Adrenal gland (tissue), 12 donors: ENCODE data around the gene CEACAM3. TPM values are rescaled to one million over a fixed set of nuclear protein-coding genes. Genes with fewer than 3 reads are reported as not detected.

Experiments
- DNase-seq, 7 donors: peaks; one replicate each; pipeline ENCODE4 v3.0.0-alpha.2; 2019 to 2020
- H3K27ac ChIP-seq, 5 donors: fragments of 200-600 bp; sonication (generic) in 4 of 5; 1 replicate in 3 of 5; 2 replicates in 2 of 5; pipeline versions ENCODE4 v1.5.1 to v1.8.0; 2016 to 2020; ENCODE audit warnings: mild to moderate bottlenecking in 1 of 5
- H3K27me3 ChIP-seq: fragments of 200-600 bp; 2 replicates; pipeline ENCODE4 v1.8.0; 2021
- H3K36me3 ChIP-seq, 2 donors: fragments of 200-600 bp; replicated peaks in 1 of 2; 1 replicate in 1 of 2; 2 replicates in 1 of 2; pipeline versions ENCODE4 v1.5.1 to v1.8.0; 2018 to 2022
- H3K4me1 ChIP-seq, 2 donors: fragments of 200-600 bp; replicated peaks in 1 of 2; 1 replicate in 1 of 2; 2 replicates in 1 of 2; pipeline versions ENCODE4 v1.5.1 to v1.8.0; 2018 to 2021
- H3K4me3 ChIP-seq, 4 donors: fragments of 200-600 bp; sonication (generic) in 3 of 4; one replicate each; pipeline ENCODE4 v1.5.1; 2016 to 2018
- H3K9me3 ChIP-seq, 3 donors: fragments of 200-600 bp; sonication (generic) in 1 of 3; replicated peaks in 1 of 3; 1 replicate in 2 of 3; 2 replicates in 1 of 3; pipeline versions ENCODE4 v1.5.1 to v1.8.0; 2016 to 2021
- POLR2A ChIP-seq, 2 donors: fragments of 450-650 bp; IDR thresholded peaks; one replicate each; pipeline ENCODE4 v1.6.1; 2017; ENCODE audit warnings: antibody characterized with exemption in 2 of 2, mild to moderate bottlenecking in 2 of 2, moderate library complexity in 1 of 2
- WGBS, 4 donors: extraction: QIAGEN DNeasy Blood & Tissue Kit in 2 of 4; methylation state at CpG; one replicate each; pipeline versions ENCODE4 v1.1.5 to v1.1.7; 2013 to 2017; 5-methylcytosine and 5-hydroxymethylcytosine counted together
- intact Hi-C, 2 donors: fragments of 100-400 bp; cut with DNase I; formaldehyde crosslinking; loops; one replicate each; pipeline versions ENCODE4 v1.14.1 to v1.15.0; 2022 to 2023
- polyA plus RNA-seq, 3 donors: library from polyadenylated mRNA; stranded (reverse); fragments of 200-250 nt in 2 of 3; fragments of 350-450 nt in 1 of 3; fragmentation: Illumina TruSeq in 1 of 3; extraction: RNeasy Lipid Tissue Mini Kit (QIAGEN cat#74804) in 1 of 3; gene quantifications; one replicate each; pipeline ENCODE4 v1.2.3, GENCODE V29; 2013 to 2014
- total RNA-seq, 9 donors: library from RNA; depleted of rRNA in 4 of 9; stranded (reverse); fragments of >200 nt in 4 of 9; fragments of 120-200 nt in 1 of 9; fragmentation: NEBNext Ultra II Directional in 1 of 9; extraction: Animal tissue kit (Norgen Biotek cat#: 25700) in 1 of 9; gene quantifications; one replicate each; pipeline versions ENCODE4 v1.1.0 to v1.2.4, GENCODE V29; 2013 to 2023
- TF ChIP-seq, protein P1 (sequence below), 6 experiments: fragments of 450-650 bp in 4 of 6; fragments of 200-600 bp in 2 of 6; sonication (generic) in 1 of 6; IDR thresholded peaks; 1 replicate in 5 of 6; 2 replicates in 1 of 6; pipeline versions ENCODE4 v1.5.1 to v1.8.0; 2016 to 2021; ENCODE audit warnings: antibody characterized with exemption in 6 of 6, mild to moderate bottlenecking in 2 of 6, moderate library complexity in 1 of 6
- donor health status: healthy with polysubstance abuse.
- donor health status: Bipolar disorder and iron deficiency.
- donor health status: DM: yes; HTN: yes; CAD: no.
- donor health status: DM: no; HTN: no; CAD: no.
- donor health status: DM: no; HTN: no; CAD: no.
- donor health status: DM: yes; HTN: yes; CAD: no.

The CEACAM3 gene
- total and polyA plus RNA-seq, 12 donors = 0.11 to 0.99 (median 0.32) TPM; not detected in 7

DNA sequence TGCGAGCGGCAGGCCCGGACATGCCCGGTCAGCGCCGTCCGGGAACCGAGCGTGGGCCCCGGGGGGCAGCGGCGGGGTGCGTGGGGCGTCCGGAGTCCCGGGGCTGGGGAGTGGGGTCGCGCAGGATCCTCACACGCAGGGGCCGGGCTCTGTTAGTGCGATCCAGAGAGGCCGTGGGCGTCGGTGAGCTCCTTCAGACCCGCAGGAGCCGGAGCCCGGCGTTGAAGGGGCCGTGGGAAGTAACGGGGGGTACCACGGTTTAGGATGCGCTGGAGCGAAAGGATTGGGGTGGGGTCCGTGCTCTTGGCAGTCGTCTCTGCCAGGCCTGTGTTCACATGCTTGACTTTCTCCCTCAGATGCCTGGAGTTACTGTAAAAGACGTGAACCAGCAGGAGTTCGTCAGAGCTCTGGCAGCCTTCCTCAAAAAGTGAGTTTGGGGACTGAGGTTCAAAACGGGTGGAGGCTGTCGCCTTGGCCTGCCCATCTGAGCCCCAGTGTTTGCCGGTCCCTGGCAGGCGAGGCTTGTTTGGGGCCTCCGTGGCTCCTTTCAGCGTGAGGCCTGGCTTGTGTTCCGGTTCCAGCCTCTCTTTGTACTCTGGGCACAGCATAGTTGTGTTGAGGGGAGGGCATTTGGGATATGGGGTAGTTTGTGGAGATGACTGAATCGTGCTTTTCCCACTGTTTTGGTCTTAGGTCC, 64.2 kb downstream of the CEACAM3 start:
- peak in 5 of 7 donors; percentile 42 to 65 (median 50) for DNase-seq
- Histone ChIP-seq H3K36me3 (peaks cover 0 to 46% of the 10 kb centered on the region in 2 donors), H3K27me3 (no peaks in the 10 kb centered on the region), H3K4me1 (peaks cover 9 to 36% of the 10 kb centered on the region in 2 donors), H3K4me3 (peak overlapping the region; percentile 68 to 94 (median 92)), H3K9me3 (no peaks in the 10 kb centered on the region), H3K27ac (peak overlapping the region; percentile 84 to 98 (median 96))
- 0 to 3% (median 1%) methylated on average over 5 to 45 of the region's 45 CpGs for WGBS, 4 donors
- intact Hi-C loops = no loop called here
- peak in 1 of 2 donors; percentile 7 for TF ChIP-seq POLR2A (IDR thresholded peaks at IDR 0.05)
- TF ChIP-seq, protein P1, sequence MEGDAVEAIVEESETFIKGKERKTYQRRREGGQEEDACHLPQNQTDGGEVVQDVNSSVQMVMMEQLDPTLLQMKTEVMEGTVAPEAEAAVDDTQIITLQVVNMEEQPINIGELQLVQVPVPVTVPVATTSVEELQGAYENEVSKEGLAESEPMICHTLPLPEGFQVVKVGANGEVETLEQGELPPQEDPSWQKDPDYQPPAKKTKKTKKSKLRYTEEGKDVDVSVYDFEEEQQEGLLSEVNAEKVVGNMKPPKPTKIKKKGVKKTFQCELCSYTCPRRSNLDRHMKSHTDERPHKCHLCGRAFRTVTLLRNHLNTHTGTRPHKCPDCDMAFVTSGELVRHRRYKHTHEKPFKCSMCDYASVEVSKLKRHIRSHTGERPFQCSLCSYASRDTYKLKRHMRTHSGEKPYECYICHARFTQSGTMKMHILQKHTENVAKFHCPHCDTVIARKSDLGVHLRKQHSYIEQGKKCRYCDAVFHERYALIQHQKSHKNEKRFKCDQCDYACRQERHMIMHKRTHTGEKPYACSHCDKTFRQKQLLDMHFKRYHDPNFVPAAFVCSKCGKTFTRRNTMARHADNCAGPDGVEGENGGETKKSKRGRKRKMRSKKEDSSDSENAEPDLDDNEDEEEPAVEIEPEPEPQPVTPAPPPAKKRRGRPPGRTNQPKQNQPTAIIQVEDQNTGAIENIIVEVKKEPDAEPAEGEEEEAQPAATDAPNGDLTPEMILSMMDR (IDR thresholded peaks at IDR 0.05) = no peak

Other genes with a start within 250 kb of the CEACAM3 start
- 1 to 10 TPM in 7 of 9 donors, under 1 TPM in 1, not detected in 1; 0.50 to 4.7 (median 2.3) TPM for gene CEACAM21, start 220.4 kb upstream of the CEACAM3 start, total RNA-seq
- gene CEACAM21, start 220.4 kb upstream of the CEACAM3 start, polyA plus RNA-seq = 1 to 10 TPM; 1.2 to 1.7 (median 1.5) TPM
- gene CEACAM4, start 169.5 kb upstream of the CEACAM3 start, total RNA-seq = 1 to 10 TPM in 3 of 9 donors, under 1 TPM in 3, not detected in 3; 0.19 to 1.6 (median 0.84) TPM
- under 1 TPM; 0.32 to 0.95 (median 0.84) TPM for gene CEACAM4, start 169.5 kb upstream of the CEACAM3 start, polyA plus RNA-seq
- gene CEACAM7, start 108.3 kb upstream of the CEACAM3 start, total RNA-seq = under 1 TPM in 2 of 9 donors, not detected in 7; 0.08 to 0.28 TPM
- gene CEACAM7, start 108.3 kb upstream of the CEACAM3 start, polyA plus RNA-seq = under 1 TPM in 2 of 3 donors, not detected in 1; 0.07 to 0.40 TPM
- under 1 TPM in 4 of 9 donors, not detected in 5; 0.06 to 0.72 (median 0.35) TPM for gene CEACAM5, start 88.0 kb upstream of the CEACAM3 start, total RNA-seq
- under 1 TPM in 2 of 3 donors, not detected in 1; 0.27 to 0.40 TPM for gene CEACAM5, start 88.0 kb upstream of the CEACAM3 start, polyA plus RNA-seq
- under 1 TPM in 5 of 9 donors, not detected in 4; 0.06 to 0.76 (median 0.24) TPM for gene CEACAM6, start 41.1 kb upstream of the CEACAM3 start, total RNA-seq
- under 1 TPM in 2 of 3 donors, not detected in 1; 0.13 to 0.24 TPM for gene CEACAM6, start 41.1 kb upstream of the CEACAM3 start, polyA plus RNA-seq
- gene LYPD4, start 48.1 kb downstream of the CEACAM3 start, total RNA-seq = not detected
- under 1 TPM in 1 of 3 donors, not detected in 2; 0.08 TPM for gene LYPD4, start 48.1 kb downstream of the CEACAM3 start, polyA plus RNA-seq
- gene DMRTC2, start 48.5 kb downstream of the CEACAM3 start, total RNA-seq = not detected
- gene DMRTC2, start 48.5 kb downstream of the CEACAM3 start, polyA plus RNA-seq = not detected
- gene RPS19, start 63.7 kb downstream of the CEACAM3 start, total RNA-seq = 1,000 to 10,000 TPM in 6 of 9 donors, 100 to 1,000 TPM in 3; 418 to 2,240 (median 1,254) TPM
- gene RPS19, start 63.7 kb downstream of the CEACAM3 start, polyA plus RNA-seq = 1,000 to 10,000 TPM in 2 of 3 donors, 100 to 1,000 TPM in 1; 534 to 3,405 (median 2,394) TPM
- 1 to 10 TPM in 1 of 9 donors, under 1 TPM in 5, not detected in 3; 0.28 to 1.0 (median 0.48) TPM for gene CD79A, start 80.7 kb downstream of the CEACAM3 start, total RNA-seq
- gene CD79A, start 80.7 kb downstream of the CEACAM3 start, polyA plus RNA-seq = 1 to 10 TPM in 2 of 3 donors, under 1 TPM in 1; 0.37 to 6.2 (median 1.3) TPM
- 10 to 100 TPM in 8 of 9 donors, 1 to 10 TPM in 1; 8.3 to 86.9 (median 53.9) TPM for gene ARHGEF1, start 86.6 kb downstream of the CEACAM3 start, total RNA-seq
- 100 to 1,000 TPM in 2 of 3 donors, 1 to 10 TPM in 1; 7.3 to 443 (median 196) TPM for gene ARHGEF1, start 86.6 kb downstream of the CEACAM3 start, polyA plus RNA-seq
- gene ERFL, start 131.9 kb downstream of the CEACAM3 start, total RNA-seq = not detected
- under 1 TPM in 1 of 3 donors, not detected in 2; 0.10 TPM for gene ERFL, start 131.9 kb downstream of the CEACAM3 start, polyA plus RNA-seq
- gene RABAC1, start 162.7 kb downstream of the CEACAM3 start, total RNA-seq = 100 to 1,000 TPM; 106 to 397 (median 183) TPM
- 100 to 1,000 TPM in 2 of 3 donors, 10 to 100 TPM in 1; 17.9 to 303 (median 174) TPM for gene RABAC1, start 162.7 kb downstream of the CEACAM3 start, polyA plus RNA-seq
- gene ATP1A3, start 197.6 kb downstream of the CEACAM3 start, total RNA-seq = 10 to 100 TPM in 2 of 9 donors, 1 to 10 TPM in 3, under 1 TPM in 3, not detected in 1; 0.11 to 35.0 (median 3.5) TPM
- gene ATP1A3, start 197.6 kb downstream of the CEACAM3 start, polyA plus RNA-seq = 10 to 100 TPM in 1 of 3 donors, 1 to 10 TPM in 2; 4.1 to 14.2 (median 10.0) TPM